GM13977 (cell line): ENCODE results near the gene UBR2.
"Not testable (repeated sequence)": the region's sequence is repeated elsewhere in the genome, so short reads cannot be mapped to it uniquely, and the experiment has no call there.

ENCODE experiments used
- DNase-seq: peaks from one replicate; pipeline ENCODE4 v3.0.0; 2012; ENCODE audit warnings: low spot score
- CTCF ChIP-seq: IDR thresholded peaks from 2 replicates; pipeline ENCODE4 v1.5.1; 2012; ENCODE audit warnings: mild to moderate bottlenecking, control low read depth; ENCODE audit not compliant: insufficient read depth; ENCODE audit errors: extremely low read depth, missing control alignments
- in situ Hi-C: fragments of 300-500 bp; cut with MboI; formaldehyde crosslinking; loops from one replicate; pipeline ENCODE4 v1.12.0; 2022; ENCODE audit warnings: low sequenced_read_pairs, low pct_unique_long_range_greater_than_20kb, mixed read lengths, inconsistent platforms; ENCODE audit not compliant: unreplicated experiment

Gene UBR2

GRCh38 chr6:42551217-42551616 lies 12.6 kb upstream of the UBR2 start:
- no peak for DNase-seq
- TF ChIP-seq CTCF: no peak
- in situ Hi-C loops: no loop called here

GRCh38 chr6:42552380-42552779 lies 11.4 kb upstream of the UBR2 start:
- in situ Hi-C loops: no loop called here
- no peak for TF ChIP-seq CTCF
- no peak for DNase-seq

- in situ Hi-C loops: no loop called here
- no peak for DNase-seq
- no peak for TF ChIP-seq CTCF
Observed at GRCh38 chr6:42555477-42556457, 8.1 kb upstream of the UBR2 start.

- DNase-seq: no peak
- in situ Hi-C loops: no loop called here
Observed at GRCh38 chr6:42556462-42556861, 7.4 kb upstream of the UBR2 start.

GRCh38 chr6:42559276-42559675 lies 4.6 kb upstream of the UBR2 start:
- in situ Hi-C loops, DNase-seq: not testable (repeated sequence)

More at GRCh38 chr6:42556462-42556861, 7.4 kb upstream of the UBR2 start:
- no peak for TF ChIP-seq CTCF

GRCh38 chr6:42561986-42562385 lies 1.8 kb upstream of the UBR2 start:
- TF ChIP-seq CTCF: no peak
- DNase-seq: no peak
- in situ Hi-C loops: no loop called here

GRCh38 chr6:42562788-42563405 lies 932 bp upstream of the UBR2 start:
- DNase-seq: no peak
- TF ChIP-seq CTCF: no peak
- in situ Hi-C loops: no loop called here
